HepG2 (cell line): ENCODE results near the gene DOK4. TPM values are rescaled to one million over a fixed set of nuclear protein-coding genes. Genes with fewer than 3 reads are reported as not detected.

Experiments used
- ATAC-seq: fragments of 200-7000 bp; cut with Tn5 transposase; 3 replicates; pipeline ENCODE4 v1.9.1; 2020; ENCODE audit warnings: mild to moderate bottlenecking, moderate library complexity
- BruUV-seq: library from RNA; stranded (reverse); fragments of 400-500 nt; replicated peaks from 2 replicates; lab custom pipeline; 2021; lab: Mats Ljungman, UMichigan
- CTCF ChIA-PET: fragments of 300-600 bp; formaldehyde crosslinking; extraction: SDS; loops from one replicate; lab custom pipeline; 2021; ENCODE audit warnings: low total read pairs, inconsistent platforms, low intra/inter-chr PET ratio; lab: Yijun Ruan, JAX
- POLR2A ChIA-PET: fragments of 350-600 bp; sonication (Branson Sonifier 250); formaldehyde crosslinking; loops from one replicate; lab custom pipeline; 2020; ENCODE audit warnings: antibody characterized with exemption, inconsistent platforms; lab: Yijun Ruan, JAX
- DNase-seq: peaks from one replicate; pipeline ENCODE4 v3.0.0-alpha.2; 2015; ENCODE audit warnings: low spot score
- FAIRE-seq: peaks from 3 replicates; lab custom pipeline; 2011; peaks lifted over from hg19 to GRCh38; lab: Jason Lieb, UNC
- H2AFZ ChIP-seq: one replicate; pipeline ENCODE4 v1.6.1; 2011; ENCODE audit warnings: low read length, inconsistent platforms
- H3K27ac ChIP-seq: fragments of 300-600 bp; 3 replicates; pipeline ENCODE4 v1.8.0; 2011; ENCODE audit warnings: mixed run types, mild to moderate bottlenecking, mixed read lengths, low read length, inconsistent platforms; ENCODE audit not compliant: insufficient read depth; ENCODE audit errors: extremely low read length
- H3K27me3 ChIP-seq, 2 experiments: fragments of 200-600 bp in 1 of 2; 2 replicates in 1 of 2; 3 replicates in 1 of 2; pipeline versions ENCODE4 v1.6.0 to v1.8.0; 2011; ENCODE audit warnings: low read length in 2 of 2, mild to moderate bottlenecking in 2 of 2, moderate library complexity in 2 of 2, inconsistent platforms in 1 of 2; ENCODE audit not compliant: insufficient read depth in 2 of 2, control insufficient read depth in 1 of 2
- H3K36me3 ChIP-seq, 2 experiments: fragments of 200-600 bp in 1 of 2; replicated peaks in 1 of 2; 2 replicates in 1 of 2; 3 replicates in 1 of 2; pipeline versions ENCODE4 v1.5.1 to v1.8.0; 2011; ENCODE audit warnings: low read length in 2 of 2, inconsistent platforms in 1 of 2; ENCODE audit not compliant: insufficient read depth in 2 of 2, control insufficient read depth in 1 of 2
- H3K4me1 ChIP-seq: 2 replicates; pipeline ENCODE4 v1.5.1; 2012; ENCODE audit warnings: low read length, inconsistent platforms; ENCODE audit not compliant: insufficient read depth
- H3K4me2 ChIP-seq: 2 replicates; pipeline ENCODE4 v1.6.0; 2011; ENCODE audit warnings: low read depth, low read length, inconsistent platforms
- H3K4me3 ChIP-seq, 3 experiments: fragments of 200-600 bp in 1 of 3; sonication (generic), shearing (Covaris generic) in 1 of 3; replicated peaks in 1 of 3; 2 replicates each; pipeline ENCODE4 v1.5.1; 2011 to 2016; ENCODE audit warnings: low read length in 3 of 3, inconsistent platforms in 2 of 3, low read depth in 2 of 3, mild to moderate bottlenecking in 2 of 3, control low read depth in 1 of 3, mixed read lengths in 1 of 3; ENCODE audit not compliant: insufficient read depth in 1 of 3
- H3K79me2 ChIP-seq: one replicate; pipeline ENCODE4 v1.6.1; 2011; ENCODE audit warnings: low read length, inconsistent platforms; ENCODE audit not compliant: insufficient read depth
- H3K9ac ChIP-seq: 2 replicates; pipeline ENCODE4 v1.6.0; 2011; ENCODE audit warnings: mild to moderate bottlenecking, low read depth, low read length, inconsistent platforms; ENCODE audit not compliant: insufficient read depth
- H3K9me3 ChIP-seq: 2 replicates; pipeline ENCODE4 v1.5.1; 2012; ENCODE audit warnings: mild to moderate bottlenecking, low read length
- H4K20me1 ChIP-seq: 2 replicates; pipeline ENCODE4 v1.6.0; 2011; ENCODE audit warnings: inconsistent platforms, mild to moderate bottlenecking, low read length, moderate library complexity; ENCODE audit not compliant: insufficient read depth
- CREM ChIP-seq, 2 experiments: sonication (generic) in 1 of 2; formaldehyde crosslinking in 1 of 2; IDR thresholded peaks; 2 replicates each; pipeline versions ENCODE4 v1.4.0 to v1.6.1; 2016 to 2020; ENCODE audit warnings: antibody characterized with exemption in 1 of 2, mild to moderate bottlenecking in 1 of 2, missing genetic modification reagents in 1 of 2
- KAT2B ChIP-seq: fragments of 150-350 bp; IDR thresholded peaks from 2 replicates; pipeline ENCODE4 v1.6.1; 2014; ENCODE audit warnings: low read depth, low read length, borderline replicate concordance
- MXD3 ChIP-seq: IDR thresholded peaks from 2 replicates; pipeline ENCODE4 v1.6.1; 2016; ENCODE audit warnings: mild to moderate bottlenecking, missing biosample characterization, missing genetic modification reagents
- NFE2 ChIP-seq: sonication (generic); formaldehyde crosslinking; IDR thresholded peaks from 2 replicates; pipeline ENCODE4 v1.4.0; 2020; ENCODE audit warnings: missing genetic modification reagents
- SRY ChIP-seq: sonication (generic); formaldehyde crosslinking; IDR thresholded peaks from 2 replicates; pipeline ENCODE4 v1.8.0; 2022; ENCODE audit warnings: mild to moderate bottlenecking, missing genetic modification reagents
- TBL1XR1 ChIP-seq: fragments of 150-350 bp; IDR thresholded peaks from 2 replicates; pipeline ENCODE4 v1.6.1; 2014; ENCODE audit warnings: borderline replicate concordance, low read length; ENCODE audit not compliant: partially characterized antibody
- ZFP82 ChIP-seq: sonication (generic); formaldehyde crosslinking; IDR thresholded peaks from 2 replicates; pipeline ENCODE4 v1.5.1; 2020; ENCODE audit warnings: mild to moderate bottlenecking, missing genetic modification reagents, borderline replicate concordance
- ZNF124 ChIP-seq: sonication (generic); formaldehyde crosslinking; IDR thresholded peaks from 2 replicates; pipeline ENCODE4 v1.4.0; 2020; ENCODE audit warnings: missing genetic modification reagents
- ZNF30 ChIP-seq: sonication (generic); formaldehyde crosslinking; IDR thresholded peaks from 2 replicates; pipeline ENCODE4 v1.5.0; 2020; ENCODE audit warnings: mild to moderate bottlenecking, missing genetic modification reagents
- ZNF512 ChIP-seq: sonication (generic); formaldehyde crosslinking; IDR thresholded peaks from 2 replicates; pipeline ENCODE4 v1.4.0; 2020; ENCODE audit warnings: mild to moderate bottlenecking, missing genetic modification reagents
- ZNF577 ChIP-seq: sonication (generic); formaldehyde crosslinking; IDR thresholded peaks from 2 replicates; pipeline ENCODE4 v1.4.0; 2020; ENCODE audit warnings: mild to moderate bottlenecking, low read depth, missing genetic modification reagents, borderline replicate concordance
- WGBS: methylation state at CpG from one replicate; pipeline ENCODE4 v1.1.6; 2017; ENCODE audit warnings: low lambda C conversion rate; 5-methylcytosine and 5-hydroxymethylcytosine counted together
- in situ Hi-C: cut with HindIII; loops from 2 replicates; pipeline ENCODE4 v1.10.0; 2017; ENCODE audit warnings: low pct_unique_long_range_greater_than_20kb; ENCODE audit not compliant: extremely low pct_ligation_motif_present
- intact Hi-C: fragments of 100-400 bp; cut with micrococcal nuclease; formaldehyde crosslinking; loops from one replicate; pipeline ENCODE4 v1.10.0; 2022; ENCODE audit not compliant: unreplicated experiment
- polyA plus RNA-seq, 8 experiments: library from polyadenylated mRNA; depleted of rRNA in 3 of 8; stranded (reverse) in 7 of 8; unstranded in 1 of 8; fragments of >200 nt; fragmentation: Illumina TruSeq in 4 of 8; extraction: Trizol in 4 of 8; gene quantifications; 2 replicates each; pipeline versions ENCODE4 v1.2.1 to v1.2.3, GENCODE V29; 2011 to 2016; ENCODE audit warnings: low read depth in 4 of 8, missing spikeins in 1 of 8, mixed read lengths in 1 of 8; ENCODE audit not compliant: insufficient read depth in 1 of 8
- total RNA-seq, 5 experiments: library from RNA; depleted of rRNA; stranded (reverse); fragments of >200 nt; fragmentation: Illumina TruSeq; extraction: Trizol; gene quantifications; 2 replicates each; pipeline ENCODE4 v1.2.3, GENCODE V29; 2016; ENCODE audit warnings: low read depth in 1 of 5

DOK4 gene
- total and polyA plus RNA-seq, 2 of the 13 experiments (the other 11 are each of a cell fraction or from before 2014, with no cell fraction given): 52.7 to 70.0 TPM

DNA sequence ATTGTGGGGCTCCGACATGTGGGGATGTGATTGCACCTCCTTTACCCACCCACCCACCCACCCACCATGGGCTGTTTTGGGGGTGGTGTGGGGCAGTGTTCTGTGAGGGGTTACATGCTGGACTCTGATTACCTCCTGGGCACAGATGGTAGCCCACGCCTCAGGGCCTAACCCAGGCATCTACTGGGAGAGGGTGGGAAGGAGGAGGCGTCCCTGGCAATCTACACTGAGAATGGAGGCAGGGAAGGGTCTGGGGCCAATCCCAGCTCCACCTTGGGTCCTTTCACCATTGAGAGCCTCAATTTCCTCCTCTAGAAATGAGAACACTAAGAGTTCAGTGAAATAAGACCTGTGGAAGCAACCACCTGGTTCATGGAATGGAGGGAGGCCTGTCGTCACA, 11.7 kb upstream of the DOK4 start:
- Histone ChIP-seq H3K79me2 (no peaks in the 10 kb centered on the region), H3K4me3 (no peak overlapping the region), H3K27me3 (peaks cover 7 to 58% of the 10 kb centered on the region in 2 experiments; a peak in 3 of 5 replicates), H3K4me1 (peaks cover 36% of the 10 kb centered on the region), H3K4me2 (no peak overlapping the region), H4K20me1 (no peaks in the 10 kb centered on the region), H3K9me3 (no peaks in the 10 kb centered on the region), H3K27ac (no peak overlapping the region), H2AFZ (no peak overlapping the region), H3K9ac (no peak overlapping the region), H3K36me3 (no peaks in the 10 kb centered on the region)
- WGBS: 23% methylated on average over 4 of the region's 4 CpGs
- ChIA-PET POLR2A (no interaction called here), CTCF (no interaction called here)
- DNase-seq: no peak
- ATAC-seq: no peak
- TF ChIP-seq ZFP82 (CRISPR knock-in tag) (no peak), CREM (IDR thresholded peaks at IDR 0.05) (no peak), CREM (CRISPR knock-in tag; IDR thresholded peaks at IDR 0.05) (no peak), NFE2 (CRISPR knock-in tag) (no peak), ZNF30 (CRISPR knock-in tag) (no peak), KAT2B (no peak), ZNF124 (CRISPR knock-in tag) (no peak), SRY (CRISPR knock-in tag) (no peak), MXD3 (CRISPR knock-in tag) (no peak), ZNF577 (CRISPR knock-in tag) (no peak), TBL1XR1 (no peak), ZNF512 (CRISPR knock-in tag) (no peak)
- intact Hi-C loops: no loop called here
- no TSS peak for BruUV-seq
- no peak for FAIRE-seq
- in situ Hi-C loops: no loop called here
